HG03066 (cell line): ENCODE data around the gene CHEK2.
"Not testable (repeated sequence)": the region's sequence is repeated elsewhere in the genome, so short reads cannot be mapped to it uniquely, and the experiment has no call there.

ENCODE experiments used
- ATAC-seq: cut with Tn5 transposase; IDR thresholded peaks from one replicate; pipeline ENCODE4 v1.9.1; 2021; ENCODE audit warnings: low read depth; ENCODE audit not compliant: unreplicated experiment

CHEK2 gene

GRCh38 chr22:28741785-28742561, at the start of gene CHEK2, which contains the start of gene HSCB:
Gene CHEK2, minus strand, starts transcription at chr22:28741820. Its CDS starts 7,099 bp downstream, at chr22:28734721.
Gene HSCB, plus strand, starts transcription at chr22:28742039. Its CDS starts 57 bp downstream, at chr22:28742096.
- peak; percentile 90 for ATAC-seq

- no peak for ATAC-seq
Measured at GRCh38 chr22:28791124-28791523, 49.5 kb upstream of the CHEK2 start.

GRCh38 chr22:28788601-28789000, 47.0 kb upstream of the CHEK2 start:
- no peak for ATAC-seq

GRCh38 chr22:28783786-28784671, 42.4 kb upstream of the CHEK2 start:
- no peak for ATAC-seq

- no peak for ATAC-seq
Measured at GRCh38 chr22:28780296-28780695, 38.7 kb upstream of the CHEK2 start.

GRCh38 chr22:28779833-28780232, 38.2 kb upstream of the CHEK2 start:
- no peak for ATAC-seq

GRCh38 chr22:28774378-28774777, 32.8 kb upstream of the CHEK2 start:
- no peak for ATAC-seq

- peak; percentile 26 for ATAC-seq
Measured at GRCh38 chr22:28773461-28773867, 31.8 kb upstream of the CHEK2 start.

GRCh38 chr22:28772633-28773460, 31.2 kb upstream of the CHEK2 start, which contains the start of gene CCDC117:
Gene CCDC117, plus strand, starts transcription at chr22:28772695. Its CDS starts 155 bp downstream, at chr22:28772850.
- ATAC-seq = peak; percentile 86

GRCh38 chr22:28771195-28771791, 29.7 kb upstream of the CHEK2 start:
- no peak for ATAC-seq

GRCh38 chr22:28769394-28770085, 27.9 kb upstream of the CHEK2 start:
- ATAC-seq = no peak

GRCh38 chr22:28768701-28769393, 27.2 kb upstream of the CHEK2 start:
- no peak for ATAC-seq

GRCh38 chr22:28766628-28767027, 25.0 kb upstream of the CHEK2 start:
- ATAC-seq = no peak

- ATAC-seq = not testable (repeated sequence)
Measured at GRCh38 chr22:28762000-28762399, 20.4 kb upstream of the CHEK2 start.

- no peak for ATAC-seq
Measured at GRCh38 chr22:28761449-28761755, 19.8 kb upstream of the CHEK2 start.

- no peak for ATAC-seq
Measured at GRCh38 chr22:28759861-28760560, 18.4 kb upstream of the CHEK2 start.

GRCh38 chr22:28754512-28754911, 12.9 kb upstream of the CHEK2 start:
- ATAC-seq = not testable (repeated sequence)

GRCh38 chr22:28750471-28750881, 8.9 kb upstream of the CHEK2 start:
- no peak for ATAC-seq
